ENCODE measurements around the gene A2ML1.

GRCh38 chr12:8779862-8780261 is 42.6 kb upstream of the A2ML1 start:
- TF ChIP-seq, protein P1, sequence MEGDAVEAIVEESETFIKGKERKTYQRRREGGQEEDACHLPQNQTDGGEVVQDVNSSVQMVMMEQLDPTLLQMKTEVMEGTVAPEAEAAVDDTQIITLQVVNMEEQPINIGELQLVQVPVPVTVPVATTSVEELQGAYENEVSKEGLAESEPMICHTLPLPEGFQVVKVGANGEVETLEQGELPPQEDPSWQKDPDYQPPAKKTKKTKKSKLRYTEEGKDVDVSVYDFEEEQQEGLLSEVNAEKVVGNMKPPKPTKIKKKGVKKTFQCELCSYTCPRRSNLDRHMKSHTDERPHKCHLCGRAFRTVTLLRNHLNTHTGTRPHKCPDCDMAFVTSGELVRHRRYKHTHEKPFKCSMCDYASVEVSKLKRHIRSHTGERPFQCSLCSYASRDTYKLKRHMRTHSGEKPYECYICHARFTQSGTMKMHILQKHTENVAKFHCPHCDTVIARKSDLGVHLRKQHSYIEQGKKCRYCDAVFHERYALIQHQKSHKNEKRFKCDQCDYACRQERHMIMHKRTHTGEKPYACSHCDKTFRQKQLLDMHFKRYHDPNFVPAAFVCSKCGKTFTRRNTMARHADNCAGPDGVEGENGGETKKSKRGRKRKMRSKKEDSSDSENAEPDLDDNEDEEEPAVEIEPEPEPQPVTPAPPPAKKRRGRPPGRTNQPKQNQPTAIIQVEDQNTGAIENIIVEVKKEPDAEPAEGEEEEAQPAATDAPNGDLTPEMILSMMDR (IDR thresholded peaks at IDR 0.05): no peak
- no peak for TF ChIP-seq EZH2phosphoT487 (IDR thresholded peaks at IDR 0.05)

Data from neural progenitor cell (in vitro differentiated cells).